Measurements from ENCODE around the gene ATP11A.
"Not testable (repeated sequence)": the region's sequence is repeated elsewhere in the genome, so short reads cannot be mapped to it uniquely, and the experiment has no call there.

ATP11A gene

DNA sequence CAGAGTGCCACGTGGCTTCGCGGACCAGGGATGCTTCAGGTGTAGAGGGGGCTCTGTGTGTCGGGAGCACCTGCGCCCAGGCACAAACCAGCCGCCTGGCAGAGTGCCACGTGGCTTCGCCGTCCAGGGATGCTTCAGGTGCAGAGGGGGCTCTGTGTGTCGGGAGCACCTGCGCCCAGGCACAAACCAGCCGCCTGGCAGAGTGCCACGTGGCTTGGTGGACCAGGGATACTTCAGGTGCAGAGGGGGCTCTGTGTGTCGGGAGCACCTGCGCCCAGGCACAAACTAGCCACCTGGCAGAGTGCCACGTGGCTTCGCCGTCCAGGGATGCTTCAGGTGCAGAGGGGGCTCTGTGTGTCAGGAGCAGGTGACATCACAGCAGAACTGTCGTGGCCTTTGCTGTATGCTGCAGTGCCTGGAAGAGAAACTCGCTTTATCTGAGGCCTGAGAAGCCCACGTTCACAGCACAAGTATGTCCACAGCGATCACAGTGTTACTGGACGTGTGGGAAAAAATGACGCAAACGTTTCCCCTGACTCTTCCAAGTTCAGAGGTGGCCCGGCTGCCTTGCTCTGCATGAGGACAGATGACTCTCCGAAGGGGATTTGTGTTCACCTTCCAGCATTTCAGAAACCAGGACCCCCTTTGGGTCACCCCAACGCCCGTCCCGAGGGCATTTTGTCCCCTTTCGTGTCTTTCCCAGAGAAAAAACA is 151.6 kb downstream of the ATP11A start:
- DNase-seq (ENCODE audit: low read depth), result not testable (repeated sequence)

DNA sequence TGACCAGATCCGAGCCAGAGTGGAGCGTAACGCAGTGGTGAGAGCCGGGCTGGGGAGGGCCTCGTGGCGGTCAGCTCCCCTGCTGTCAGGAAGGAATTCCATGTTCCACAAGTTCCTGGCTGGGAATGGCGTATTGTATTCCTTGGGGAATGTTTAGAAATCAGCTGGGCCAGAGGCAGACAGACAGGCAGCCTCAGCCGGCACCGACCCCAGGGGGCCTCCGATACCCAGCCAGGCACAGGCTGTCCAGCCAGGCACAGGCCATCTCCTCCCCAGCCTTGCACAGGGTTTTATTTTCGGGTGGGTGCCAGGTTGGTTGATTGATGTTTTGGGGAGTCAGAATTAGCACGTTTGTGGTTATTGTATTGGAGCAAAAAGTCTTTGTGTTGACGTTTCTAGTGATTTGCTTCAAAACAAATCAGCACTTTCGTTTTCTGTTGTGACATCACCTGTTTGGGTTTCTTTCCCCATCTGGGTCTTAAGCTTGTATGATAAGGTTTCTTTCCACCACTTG is 152.6 kb downstream of the ATP11A start:
- DNase-seq (ENCODE audit: low read depth), result no peak

DNA sequence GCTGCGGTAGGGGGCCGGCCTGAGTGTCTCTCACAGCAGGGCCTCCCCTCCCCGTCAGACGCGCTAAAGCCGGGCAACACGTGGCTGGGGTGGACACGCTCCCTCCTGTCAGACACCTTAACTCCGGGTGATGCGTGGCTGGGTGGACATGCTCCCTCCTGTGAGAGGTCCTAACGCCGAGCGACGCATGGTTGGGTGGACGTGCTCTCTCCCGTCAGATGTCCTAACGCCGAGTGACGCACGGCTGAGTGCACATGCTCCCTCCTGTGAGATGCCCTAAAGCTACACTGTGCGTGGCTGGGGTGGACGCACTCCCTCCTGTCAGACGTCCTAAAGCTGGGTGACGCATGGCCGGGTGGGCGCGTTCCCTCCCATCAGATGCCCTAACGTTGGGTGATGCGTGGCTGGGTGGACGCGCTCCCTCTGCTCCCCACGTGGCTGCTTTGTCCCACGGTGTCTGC is 153.1 kb downstream of the ATP11A start:
- DNase-seq (ENCODE audit: low read depth), result no peak

- DNase-seq (ENCODE audit: low read depth), result no peak
Measured at GRCh38 chr13:112843392-112844111, 153.7 kb downstream of the ATP11A start.

- no peak for DNase-seq (ENCODE audit: low read depth)
Measured at GRCh38 chr13:112844411-112844810, 154.6 kb downstream of the ATP11A start.

GRCh38 chr13:112844879-112845278 is 155.0 kb downstream of the ATP11A start:
- no peak for DNase-seq (ENCODE audit: low read depth)

- DNase-seq (ENCODE audit: low read depth), result no peak
Measured at GRCh38 chr13:112845511-112846144, 155.8 kb downstream of the ATP11A start.

- DNase-seq (ENCODE audit: low read depth), result no peak
Measured at GRCh38 chr13:112846411-112847115, 156.7 kb downstream of the ATP11A start.

- DNase-seq (ENCODE audit: low read depth), result no peak
Measured at GRCh38 chr13:112849500-112849899, 159.7 kb downstream of the ATP11A start.

- DNase-seq (ENCODE audit: low read depth), result no peak
Measured at GRCh38 chr13:112850273-112850672, 160.4 kb downstream of the ATP11A start.

- no peak for DNase-seq (ENCODE audit: low read depth)
Measured at GRCh38 chr13:112851107-112852038, 161.5 kb downstream of the ATP11A start.

GRCh38 chr13:112852392-112852791 is 162.6 kb downstream of the ATP11A start:
- DNase-seq (ENCODE audit: low read depth), result no peak

- no peak for DNase-seq (ENCODE audit: low read depth)
Measured at GRCh38 chr13:112852808-112853207, 163.0 kb downstream of the ATP11A start.

DNA sequence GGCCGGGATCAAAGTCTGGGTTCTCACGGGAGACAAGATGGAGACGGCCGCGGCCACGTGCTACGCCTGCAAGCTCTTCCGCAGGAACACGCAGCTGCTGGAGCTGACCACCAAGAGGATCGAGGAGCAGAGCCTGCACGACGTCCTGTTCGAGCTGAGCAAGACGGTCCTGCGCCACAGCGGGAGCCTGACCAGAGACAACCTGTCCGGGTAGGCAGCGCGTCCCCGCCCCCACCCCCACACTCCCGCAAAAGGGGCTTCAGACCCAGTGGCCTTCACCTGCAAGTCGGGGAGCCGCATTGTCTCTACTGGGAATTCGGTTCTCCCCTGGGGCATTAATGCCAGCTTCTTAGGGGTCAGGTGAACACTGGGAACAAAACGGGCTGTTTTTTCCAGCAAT is 164.5 kb downstream of the ATP11A start:
- no peak for DNase-seq (ENCODE audit: low read depth)

GRCh38 chr13:112855859-112856258 is 166.0 kb downstream of the ATP11A start:
- DNase-seq (ENCODE audit: low read depth), result no peak

DNA sequence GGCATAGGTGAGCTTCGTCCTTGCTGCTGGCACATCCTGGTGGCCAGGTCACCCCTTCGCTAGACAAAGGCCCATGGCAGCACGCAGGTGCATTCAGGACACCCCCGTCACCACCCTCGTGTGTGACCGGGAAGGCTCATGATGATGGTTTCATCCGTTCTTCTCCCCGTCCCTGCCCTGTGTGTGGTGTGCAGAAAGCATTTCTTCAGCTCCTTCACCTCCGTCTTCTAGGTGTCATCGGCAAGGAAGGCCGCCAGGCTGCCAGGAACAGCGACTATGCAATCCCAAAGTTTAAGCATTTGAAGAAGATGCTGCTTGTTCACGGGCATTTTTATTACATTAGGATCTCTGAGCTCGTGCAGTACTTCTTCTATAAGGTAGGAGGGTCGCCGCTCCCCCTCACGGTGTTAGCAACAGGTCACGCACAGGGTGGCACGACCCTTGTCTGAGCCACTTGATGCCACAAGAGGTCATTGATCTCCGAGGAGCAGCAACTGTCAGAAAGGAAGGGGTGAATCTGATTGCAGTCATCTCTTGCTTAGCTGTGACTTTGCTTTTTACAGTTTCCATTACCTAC is 168.2 kb downstream of the ATP11A start:
- DNase-seq (ENCODE audit: low read depth), result no peak

GRCh38 chr13:112859128-112859816 is 169.4 kb downstream of the ATP11A start:
- DNase-seq (ENCODE audit: low read depth), result no peak

DNA sequence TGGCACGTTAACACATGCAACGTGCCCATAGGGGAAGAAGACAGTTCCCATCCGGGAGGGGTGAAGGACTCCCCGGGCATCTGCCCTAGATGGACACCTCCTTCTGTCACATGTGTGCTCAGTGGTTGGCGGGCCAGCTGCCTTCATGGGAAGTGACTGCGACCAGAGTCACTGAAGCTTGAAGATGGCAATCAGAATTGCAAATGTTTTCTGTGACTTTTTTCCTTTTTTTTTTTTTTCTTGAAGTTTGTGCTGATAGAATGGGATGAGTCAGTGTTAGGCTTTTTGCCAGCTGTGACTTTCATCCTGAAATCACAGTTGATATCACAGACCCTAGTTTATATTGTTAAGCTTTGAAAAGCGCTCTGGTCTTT is 170.0 kb downstream of the ATP11A start:
- DNase-seq (ENCODE audit: low read depth), result no peak

GRCh38 chr13:112861876-112862615 is 172.2 kb downstream of the ATP11A start:
- no peak for DNase-seq (ENCODE audit: low read depth)
